Activated CD8-positive, alpha-beta T cell treated with anti-CD3 and anti-CD28 coated beads for 36 hours (primary cell): Measurements from ENCODE around the gene CERS6. TPM values are rescaled to one million over a fixed set of nuclear protein-coding genes. Genes with fewer than 3 reads are reported as not detected.
A peak's percentile ranks its signal among the peaks of the same experiment; 100 is the strongest.

ENCODE experiments used
- ATAC-seq: fragments of 200-7000 bp; cut with Tn5 transposase; one replicate; pipeline ENCODE4 v1.10.0; 2021; ENCODE audit warnings: mild to moderate bottlenecking, moderate library complexity
- CTCF ChIA-PET: fragments of 350-600 bp; sonication (Branson Sonifier 250); formaldehyde crosslinking; loops from one replicate; lab custom pipeline; 2021; ENCODE audit warnings: antibody characterized with exemption; lab: Charles Lee
- POLR2A ChIA-PET: fragments of 350-600 bp; sonication (Branson Sonifier 250); formaldehyde crosslinking; loops from one replicate; lab custom pipeline; 2021; ENCODE audit warnings: antibody characterized with exemption; lab: Charles Lee
- DNase-seq: peaks from one replicate; pipeline ENCODE4 v3.0.0-alpha.2; 2020
- H3K27ac Mint-ChIP-seq: one replicate; pipeline ENCODE4 v1.8.0; 2021; ENCODE audit warnings: mild to moderate bottlenecking, mixed read lengths
- H3K27me3 Mint-ChIP-seq: one replicate; pipeline ENCODE4 v1.8.0; 2021; ENCODE audit warnings: mixed read lengths
- H3K36me3 Mint-ChIP-seq: one replicate; pipeline ENCODE4 v1.8.0; 2021; ENCODE audit warnings: low read depth, mixed read lengths
- H3K4me1 Mint-ChIP-seq: one replicate; pipeline ENCODE4 v1.8.0; 2021; ENCODE audit warnings: low read depth, mixed read lengths
- H3K4me3 Mint-ChIP-seq: one replicate; pipeline ENCODE4 v1.8.0; 2021; ENCODE audit warnings: mild to moderate bottlenecking, moderate library complexity, mixed read lengths
- H3K9me3 Mint-ChIP-seq: one replicate; pipeline ENCODE4 v1.8.0; 2021; ENCODE audit warnings: mixed read lengths
- CTCF ChIP-seq: fragments of 200-600 bp; IDR thresholded peaks from one replicate; pipeline ENCODE4 v1.8.0; 2022; ENCODE audit warnings: antibody characterized with exemption, mild to moderate bottlenecking
- intact Hi-C: fragments of 100-400 bp; cut with micrococcal nuclease; formaldehyde crosslinking; loops from one replicate; pipeline ENCODE4 v1.10.0; 2022
- total RNA-seq, 2 experiments: library from RNA; stranded (reverse); gene quantifications; one replicate each; pipeline ENCODE4 v1.2.3, GENCODE V29; 2021

Gene CERS6
- total RNA-seq, 2 experiments from 2014 or later = 15.4 to 16.1 TPM

- ATAC-seq (no peak), DNase-seq (no peak)
- intact Hi-C loops = no loop called here
- Mint-ChIP-seq H3K9me3 (no peaks in the 10 kb centered on the region), H3K27ac (no peak overlapping the region), H3K4me3 (no peak overlapping the region), H3K4me1 (peaks cover 71% of the 10 kb centered on the region), H3K27me3 (no peaks in the 10 kb centered on the region), H3K36me3 (no peaks in the 10 kb centered on the region)
- POLR2A ChIA-PET = interaction anchor here (0.8 kb wide), 1 partner anchor 12 kb away, joined by 3 read pairs; no protein-coding TSS in a partner anchor
- CTCF ChIA-PET = interaction anchor here (1.5 kb wide), 1 partner anchor 407 kb away, joined by 11 read pairs; no protein-coding TSS in a partner anchor
- no peak for TF ChIP-seq CTCF
Observed at GRCh38 chr2:168753765-168754329, 297.8 kb downstream of the CERS6 start.

GRCh38 chr2:168757223-168757622 lies 301.2 kb downstream of the CERS6 start:
- ATAC-seq = no peak
- CTCF ChIA-PET = interaction anchor here (1.0 to 1.2 kb wide), 2 partner anchors 163 to 411 kb away, joined by 3 to 4 read pairs; no protein-coding TSS in a partner anchor
- H3K4me1 Mint-ChIP-seq = peaks cover 46% of the 10 kb centered on the region

GRCh38 chr2:168758970-168759820 lies 303.1 kb downstream of the CERS6 start:
- intact Hi-C loops = loop anchor here (2.0 kb wide), 1 partner anchor 412 kb away; no protein-coding TSS in a partner anchor
- Mint-ChIP-seq H3K36me3 (no peaks in the 10 kb centered on the region), H3K9me3 (no peaks in the 10 kb centered on the region), H3K4me1 (peaks cover 35% of the 10 kb centered on the region), H3K27me3 (no peaks in the 10 kb centered on the region), H3K27ac (no peak overlapping the region), H3K4me3 (no peak overlapping the region)
- CTCF ChIA-PET = interaction anchor here (1.0 to 2.2 kb wide), 4 partner anchors 8 to 422 kb away, joined by 3 to 19 read pairs (median 5); no protein-coding TSS in a partner anchor
- peak; percentile 74 for ATAC-seq
- POLR2A ChIA-PET = no interaction called here
- peak; percentile 65 for TF ChIP-seq CTCF
- DNase-seq = peak; percentile 21

More at GRCh38 chr2:168757223-168757622, 301.2 kb downstream of the CERS6 start:
- no peak for DNase-seq
- Mint-ChIP-seq H3K36me3 (no peaks in the 10 kb centered on the region), H3K27ac (peak overlapping the region; percentile 38), H3K9me3 (no peaks in the 10 kb centered on the region), H3K4me3 (no peak overlapping the region), H3K27me3 (no peaks in the 10 kb centered on the region)
- POLR2A ChIA-PET = no interaction called here
- TF ChIP-seq CTCF = no peak
- intact Hi-C loops = no loop called here

GRCh38 chr2:168765401-168765800 lies 309.3 kb downstream of the CERS6 start:
- no peaks in the 10 kb centered on the region for H3K4me1 Mint-ChIP-seq
- DNase-seq (no peak), ATAC-seq (no peak)
- no peak overlapping the region for H3K27ac Mint-ChIP-seq
- intact Hi-C loops = no loop called here
- H3K36me3 Mint-ChIP-seq = peaks cover 23% of the 10 kb centered on the region
- no peaks in the 10 kb centered on the region for H3K27me3 Mint-ChIP-seq
- no peak overlapping the region for H3K4me3 Mint-ChIP-seq
- H3K9me3 Mint-ChIP-seq = no peaks in the 10 kb centered on the region
- TF ChIP-seq CTCF = no peak
- ChIA-PET CTCF (interaction anchor here (1.1 kb wide), 1 partner anchor 9 kb away, joined by 4 read pairs; no protein-coding TSS in a partner anchor), POLR2A (interaction anchor here (0.6 kb wide), 1 partner anchor 205 kb away, joined by 4 read pairs; no protein-coding TSS in a partner anchor)
